Measurements from ENCODE around the gene SLC29A1. TPM values are rescaled to one million over a fixed set of nuclear protein-coding genes. Genes with fewer than 3 reads are reported as not detected.

SLC29A1 gene
- total RNA-seq, 1 donor = 4.4 TPM

DNA sequence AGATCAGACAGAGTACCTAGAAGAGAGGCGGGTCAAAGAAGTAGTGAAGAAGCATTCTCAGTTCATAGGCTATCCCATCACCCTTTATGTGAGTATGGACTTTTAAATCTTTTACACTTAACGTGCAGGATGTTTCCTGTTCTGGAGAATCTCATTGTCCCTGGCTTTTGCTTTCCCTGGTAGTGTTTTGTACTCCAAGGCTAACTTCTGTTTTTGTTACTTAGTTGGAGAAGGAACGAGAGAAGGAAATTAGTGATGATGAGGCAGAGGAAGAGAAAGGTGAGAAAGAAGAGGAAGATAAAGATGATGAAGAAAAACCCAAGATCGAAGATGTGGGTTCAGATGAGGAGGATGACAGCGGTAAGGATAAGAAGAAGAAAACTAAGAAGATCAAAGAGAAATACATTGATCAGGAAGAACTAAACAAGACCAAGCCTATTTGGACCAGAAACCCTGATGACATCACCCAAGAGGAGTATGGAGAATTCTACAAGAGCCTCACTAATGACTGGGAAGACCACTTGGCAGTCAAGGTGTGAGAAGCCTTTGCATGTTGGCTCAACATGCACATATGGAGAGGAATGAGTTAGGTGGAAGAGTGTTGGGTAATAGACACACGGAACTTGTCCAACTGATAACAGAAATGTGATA is 26.8 kb downstream of the SLC29A1 start:
- no peak overlapping the region for H3K4me3 ChIP-seq (ENCODE audit: low read length)
- H3K27me3 ChIP-seq (ENCODE audit: insufficient read depth, low read length) = no peaks in the 10 kb centered on the region
- H3K4me1 ChIP-seq (ENCODE audit: insufficient read depth, low read length) = peaks cover 28% of the 10 kb centered on the region
- no peaks in the 10 kb centered on the region for H3K9me3 ChIP-seq (ENCODE audit: low read depth, low read length)

DNA sequence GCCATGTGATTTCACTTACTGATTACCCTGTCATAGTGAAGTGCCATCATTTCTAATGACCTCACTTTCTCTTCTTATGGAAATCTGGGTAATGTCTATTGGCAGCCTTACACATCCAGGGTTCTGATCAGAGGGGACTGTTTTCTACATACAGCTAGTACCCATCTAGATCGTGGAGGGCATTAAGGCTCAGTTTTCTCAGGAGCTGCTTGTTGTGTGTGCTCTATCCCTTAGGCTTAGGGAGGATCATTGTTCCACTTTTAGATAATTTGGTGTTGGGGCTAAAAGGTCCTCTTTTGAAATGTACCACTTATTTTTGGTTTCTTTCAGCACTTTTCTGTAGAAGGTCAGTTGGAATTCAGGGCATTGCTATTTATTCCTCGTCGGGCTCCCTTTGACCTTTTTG is 27.3 kb downstream of the SLC29A1 start:
- H3K4me3 ChIP-seq (ENCODE audit: low read length) = no peak overlapping the region
- no peaks in the 10 kb centered on the region for H3K27me3 ChIP-seq (ENCODE audit: insufficient read depth, low read length)
- H3K4me1 ChIP-seq (ENCODE audit: insufficient read depth, low read length) = peaks cover 26% of the 10 kb centered on the region
- H3K9me3 ChIP-seq (ENCODE audit: low read depth, low read length) = no peaks in the 10 kb centered on the region

DNA sequence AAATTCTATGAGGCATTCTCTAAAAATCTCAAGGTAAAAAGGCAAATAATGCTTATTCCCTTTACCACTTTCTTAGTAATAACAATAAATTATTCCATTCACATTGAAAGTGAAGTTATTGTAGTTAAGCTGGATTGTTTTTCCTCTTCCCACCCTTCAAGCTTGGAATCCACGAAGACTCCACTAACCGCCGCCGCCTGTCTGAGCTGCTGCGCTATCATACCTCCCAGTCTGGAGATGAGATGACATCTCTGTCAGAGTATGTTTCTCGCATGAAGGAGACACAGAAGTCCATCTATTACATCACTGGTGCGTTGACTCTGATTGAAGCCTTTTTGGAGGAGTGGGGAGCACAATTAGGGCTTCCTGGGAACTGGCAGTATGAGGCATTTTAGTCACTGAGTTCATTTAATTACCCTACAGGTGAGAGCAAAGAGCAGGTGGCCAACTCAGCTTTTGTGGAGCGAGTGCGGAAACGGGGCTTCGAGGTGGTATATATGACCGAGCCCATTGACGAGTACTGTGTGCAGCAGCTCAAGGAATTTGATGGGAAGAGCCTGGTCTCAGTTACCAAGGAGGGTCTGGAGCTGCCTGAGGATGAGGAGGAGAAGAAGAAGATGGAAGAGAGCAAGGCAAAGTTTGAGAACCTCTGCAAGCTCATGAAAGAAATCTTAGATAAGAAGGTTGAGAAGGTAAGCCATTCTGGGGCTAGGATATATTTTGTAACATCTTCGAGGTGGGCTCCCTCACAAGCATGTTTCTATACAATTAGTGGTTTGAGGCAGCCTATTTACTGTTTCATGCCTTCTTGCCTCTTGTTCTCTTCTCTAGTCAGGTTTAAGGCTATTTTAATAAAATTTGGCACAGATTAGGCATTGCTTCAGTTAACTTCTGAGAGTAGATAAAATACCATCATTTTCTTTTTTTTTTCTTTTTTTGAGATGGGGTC is 28.5 kb downstream of the SLC29A1 start:
- Histone ChIP-seq H3K9me3 (ENCODE audit: low read depth, low read length) (no peaks in the 10 kb centered on the region), H3K4me3 (ENCODE audit: low read length) (no peak overlapping the region), H3K27me3 (ENCODE audit: insufficient read depth, low read length) (no peaks in the 10 kb centered on the region), H3K4me1 (ENCODE audit: insufficient read depth, low read length) (peaks cover 34% of the 10 kb centered on the region)

DNA sequence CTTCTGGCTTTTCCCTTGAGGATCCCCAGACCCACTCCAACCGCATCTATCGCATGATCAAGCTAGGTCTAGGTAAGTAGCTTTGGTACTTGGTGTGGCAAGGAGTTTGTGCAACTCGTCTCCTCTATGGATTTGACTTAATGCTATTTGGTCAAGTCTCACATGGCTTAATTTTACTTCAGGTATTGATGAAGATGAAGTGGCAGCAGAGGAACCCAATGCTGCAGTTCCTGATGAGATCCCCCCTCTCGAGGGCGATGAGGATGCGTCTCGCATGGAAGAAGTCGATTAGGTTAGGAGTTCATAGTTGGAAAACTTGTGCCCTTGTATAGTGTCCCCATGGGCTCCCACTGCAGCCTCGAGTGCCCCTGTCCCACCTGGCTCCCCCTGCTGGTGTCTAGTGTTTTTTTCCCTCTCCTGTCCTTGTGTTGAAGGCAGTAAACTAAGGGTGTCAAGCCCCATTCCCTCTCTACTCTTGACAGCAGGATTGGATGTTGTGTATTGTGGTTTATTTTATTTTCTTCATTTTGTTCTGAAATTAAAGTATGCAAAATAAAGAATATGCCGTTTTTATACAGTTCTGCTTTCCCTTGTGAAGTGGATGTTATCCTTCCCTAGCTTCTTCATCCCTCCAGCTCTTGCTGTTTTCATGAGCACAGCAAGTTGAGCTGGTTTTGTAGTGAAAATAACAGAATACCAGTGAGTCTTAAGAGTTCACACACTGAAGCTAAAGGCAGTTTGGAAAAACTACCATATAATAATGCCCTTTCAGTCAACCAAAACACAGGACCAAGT is 30.1 kb downstream of the SLC29A1 start:
- Histone ChIP-seq H3K4me3 (ENCODE audit: low read length) (no peak overlapping the region), H3K9me3 (ENCODE audit: low read depth, low read length) (no peaks in the 10 kb centered on the region), H3K27me3 (ENCODE audit: insufficient read depth, low read length) (no peaks in the 10 kb centered on the region), H3K4me1 (ENCODE audit: insufficient read depth, low read length) (peaks cover 36% of the 10 kb centered on the region)

DNA sequence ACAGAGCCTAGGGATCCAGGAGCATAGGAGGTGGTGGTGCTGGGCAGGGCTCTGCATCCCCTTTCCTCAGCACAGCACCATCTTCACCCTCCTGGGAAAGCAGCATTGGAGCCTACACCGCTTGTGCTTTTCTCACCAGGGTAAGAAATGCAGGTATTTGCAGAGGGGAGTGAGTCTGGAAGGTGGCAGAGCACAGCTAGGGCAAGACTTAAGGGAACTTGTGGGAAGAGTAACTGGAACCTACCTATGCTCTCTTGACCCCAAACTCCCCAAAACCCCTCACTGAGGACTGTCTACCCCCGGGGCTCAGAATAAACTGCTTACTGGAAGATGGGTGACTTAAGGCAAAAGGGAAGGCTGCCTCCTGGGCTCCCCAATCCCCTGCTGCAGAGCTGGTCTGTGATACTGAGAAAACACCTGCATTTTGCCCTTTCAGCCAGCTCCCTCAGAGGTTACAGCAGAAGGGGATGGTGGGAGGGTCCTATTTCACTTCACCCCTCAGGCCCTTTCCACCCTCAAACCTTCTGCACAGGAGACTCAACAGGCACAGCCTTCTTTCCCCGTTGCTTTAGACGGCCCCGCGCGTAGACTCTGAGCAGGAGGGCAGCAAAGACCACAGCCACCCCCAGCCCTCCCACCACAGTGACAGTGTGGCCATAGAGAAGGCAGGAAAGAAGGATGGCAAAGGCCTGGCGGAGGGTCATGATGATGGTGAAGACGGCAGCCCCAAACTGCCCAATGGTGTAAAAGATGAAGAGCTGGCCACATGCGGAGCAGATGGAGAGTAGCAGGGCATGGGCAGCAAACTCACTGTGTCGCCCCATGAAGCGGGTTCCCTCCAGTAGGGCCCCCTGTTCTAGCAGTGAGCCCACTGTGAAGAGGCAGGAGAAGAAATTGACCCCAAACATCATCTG is 31.1 kb downstream of the SLC29A1 start:
- peaks cover 35% of the 10 kb centered on the region for H3K4me1 ChIP-seq (ENCODE audit: insufficient read depth, low read length)
- H3K4me3 ChIP-seq (ENCODE audit: low read length) = no peak overlapping the region
- H3K9me3 ChIP-seq (ENCODE audit: low read depth, low read length) = no peaks in the 10 kb centered on the region
- H3K27me3 ChIP-seq (ENCODE audit: insufficient read depth, low read length) = no peaks in the 10 kb centered on the region

DNA sequence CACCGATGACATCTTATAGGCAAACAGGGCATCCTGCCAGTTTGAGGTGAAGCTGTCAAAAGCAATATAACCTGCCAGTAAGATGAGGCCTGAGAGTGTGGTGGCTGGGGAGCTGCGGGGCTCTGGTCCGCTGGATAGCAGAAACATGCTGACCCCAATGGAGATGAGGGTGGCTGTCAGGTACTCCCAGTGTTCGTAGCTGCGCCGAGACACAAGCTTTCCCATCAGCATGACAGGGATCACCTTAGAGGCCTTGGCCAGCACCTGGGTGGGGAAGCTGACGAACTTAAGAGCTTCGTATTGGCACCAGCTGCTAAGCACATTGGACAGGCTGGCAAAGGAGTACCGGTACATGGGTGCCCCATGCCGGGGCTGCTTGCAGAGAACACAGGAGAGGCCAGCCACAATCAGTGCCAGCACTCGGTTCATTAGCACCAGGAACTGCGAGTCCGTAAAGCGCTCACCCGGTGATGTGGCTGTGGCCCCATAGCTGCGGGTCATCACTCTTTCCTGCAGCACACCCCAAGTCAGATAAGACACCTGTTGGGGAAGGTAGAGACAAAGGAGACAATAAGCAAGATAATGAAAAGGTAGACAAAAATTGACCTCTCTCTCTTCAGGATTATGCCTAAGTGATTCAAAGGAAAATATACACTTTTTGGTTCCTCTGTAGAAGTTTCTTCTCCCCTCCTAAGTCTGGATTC is 31.9 kb downstream of the SLC29A1 start:
- no peak overlapping the region for H3K4me3 ChIP-seq (ENCODE audit: low read length)
- H3K9me3 ChIP-seq (ENCODE audit: low read depth, low read length) = no peaks in the 10 kb centered on the region
- no peaks in the 10 kb centered on the region for H3K27me3 ChIP-seq (ENCODE audit: insufficient read depth, low read length)
- peaks cover 39% of the 10 kb centered on the region for H3K4me1 ChIP-seq (ENCODE audit: insufficient read depth, low read length)

DNA sequence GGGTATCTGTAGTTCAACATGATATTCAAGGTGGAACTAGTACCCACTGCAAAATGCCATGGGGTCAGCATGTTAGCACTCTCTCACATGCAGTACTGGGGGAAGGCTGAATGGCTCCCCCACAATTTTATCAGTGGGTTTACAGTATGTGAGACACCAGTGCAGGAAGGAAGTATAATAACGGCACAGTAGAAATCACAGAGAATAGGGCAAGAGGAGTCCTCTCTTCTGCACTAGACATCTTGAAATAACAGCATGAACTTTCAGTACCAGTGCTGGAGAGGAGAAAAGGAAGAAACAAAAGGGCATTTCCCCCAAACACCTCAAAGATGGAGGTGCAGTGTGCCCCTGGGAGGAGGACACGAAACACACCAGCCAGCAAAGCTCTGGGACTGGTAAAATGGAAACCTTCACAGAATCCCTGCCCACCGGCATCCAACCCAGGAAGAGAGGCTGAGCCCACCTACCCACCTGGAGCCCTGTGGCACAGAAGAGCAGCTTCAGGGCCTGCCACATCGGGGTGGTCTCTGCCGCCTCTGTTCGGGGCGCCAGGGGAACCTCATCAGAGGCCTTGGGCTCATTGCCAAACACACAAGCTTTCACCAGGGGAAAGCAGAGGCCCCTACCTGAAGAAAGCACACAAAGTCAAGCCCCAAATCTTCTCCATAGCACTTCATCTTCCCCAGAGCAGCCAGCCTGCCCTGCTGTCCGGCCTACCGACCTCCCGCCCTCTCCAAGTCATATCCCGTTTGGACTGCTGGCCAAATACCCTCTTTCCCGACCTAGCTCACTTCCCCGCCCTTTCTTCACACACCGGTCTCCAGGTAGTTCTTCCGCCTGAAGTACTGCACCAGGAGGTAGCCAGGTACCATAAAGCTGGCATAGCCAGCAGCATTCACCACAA is 32.7 kb downstream of the SLC29A1 start:
- no peaks in the 10 kb centered on the region for H3K9me3 ChIP-seq (ENCODE audit: low read depth, low read length)
- peak overlapping the region; percentile 70 for H3K4me3 ChIP-seq (ENCODE audit: low read length)
- H3K27me3 ChIP-seq (ENCODE audit: insufficient read depth, low read length) = no peaks in the 10 kb centered on the region
- peaks cover 47% of the 10 kb centered on the region for H3K4me1 ChIP-seq (ENCODE audit: insufficient read depth, low read length)

DNA sequence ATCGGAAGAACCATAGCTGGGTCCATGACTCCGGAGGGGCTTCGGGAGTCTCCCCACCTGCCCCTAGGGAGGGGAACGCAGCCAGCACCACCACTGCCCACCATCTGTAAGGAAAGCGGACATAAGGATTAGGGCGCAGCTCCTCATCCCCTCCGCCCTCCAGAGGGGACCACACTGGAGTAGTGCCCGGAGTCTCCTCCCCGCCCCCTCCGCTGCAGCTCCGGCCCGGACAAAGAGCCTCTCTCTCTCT is 33.3 kb downstream of the SLC29A1 start:
- H3K27me3 ChIP-seq (ENCODE audit: insufficient read depth, low read length) = no peaks in the 10 kb centered on the region
- peaks cover 52% of the 10 kb centered on the region for H3K4me1 ChIP-seq (ENCODE audit: insufficient read depth, low read length)
- no peaks in the 10 kb centered on the region for H3K9me3 ChIP-seq (ENCODE audit: low read depth, low read length)
- peak overlapping the region; percentile 70 for H3K4me3 ChIP-seq (ENCODE audit: low read length)

DNA sequence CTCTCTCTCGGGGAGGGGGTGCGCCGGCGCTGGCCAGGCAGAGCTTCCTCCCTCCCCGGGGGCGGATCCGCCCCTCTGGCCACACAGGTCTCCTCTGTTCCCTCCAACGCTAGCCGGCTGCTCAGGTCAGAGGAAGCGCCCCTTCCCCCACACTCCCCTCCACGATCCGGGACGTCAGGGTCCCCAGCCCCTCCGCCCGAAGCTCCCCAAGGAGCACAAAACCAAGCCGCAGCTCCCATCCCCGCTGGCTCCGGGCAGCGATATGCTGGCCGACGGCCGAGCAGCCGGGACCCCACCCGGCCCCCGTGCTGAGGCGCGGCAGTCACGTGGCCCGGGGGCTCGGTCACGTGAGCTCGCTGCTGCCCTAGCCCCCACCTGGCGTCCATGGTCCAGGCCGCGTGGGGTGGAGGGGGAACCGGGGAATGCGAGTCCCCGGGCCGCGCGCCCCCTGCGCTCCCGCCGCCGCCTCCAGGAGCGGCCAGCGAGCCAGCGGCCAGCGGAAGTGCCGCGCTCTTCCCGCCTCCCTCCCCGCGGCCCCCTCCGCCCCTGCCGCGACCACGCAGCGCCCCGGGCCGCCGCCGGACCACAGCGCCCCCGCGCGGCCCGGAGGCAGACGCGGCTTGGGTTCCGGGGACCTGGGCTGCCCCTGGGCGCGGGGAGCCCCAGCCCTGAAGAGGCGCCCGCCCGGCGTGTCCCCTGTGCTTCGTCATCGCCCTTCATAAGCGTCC is 33.8 kb downstream of the SLC29A1 start, which contains the start of gene SLC35B2:
TSS of gene SLC35B2 (minus strand) at position 504 of the 728 bp plus-strand sequence. CDS start at position 386, 118 bp downstream.
- Histone ChIP-seq H3K4me1 (ENCODE audit: insufficient read depth, low read length) (peaks cover 57% of the 10 kb centered on the region), H3K9me3 (ENCODE audit: low read depth, low read length) (no peaks in the 10 kb centered on the region), H3K4me3 (ENCODE audit: low read length) (peak within 1 kb of the TSS; percentile 70), H3K27me3 (ENCODE audit: insufficient read depth, low read length) (no peaks in the 10 kb centered on the region)

DNA sequence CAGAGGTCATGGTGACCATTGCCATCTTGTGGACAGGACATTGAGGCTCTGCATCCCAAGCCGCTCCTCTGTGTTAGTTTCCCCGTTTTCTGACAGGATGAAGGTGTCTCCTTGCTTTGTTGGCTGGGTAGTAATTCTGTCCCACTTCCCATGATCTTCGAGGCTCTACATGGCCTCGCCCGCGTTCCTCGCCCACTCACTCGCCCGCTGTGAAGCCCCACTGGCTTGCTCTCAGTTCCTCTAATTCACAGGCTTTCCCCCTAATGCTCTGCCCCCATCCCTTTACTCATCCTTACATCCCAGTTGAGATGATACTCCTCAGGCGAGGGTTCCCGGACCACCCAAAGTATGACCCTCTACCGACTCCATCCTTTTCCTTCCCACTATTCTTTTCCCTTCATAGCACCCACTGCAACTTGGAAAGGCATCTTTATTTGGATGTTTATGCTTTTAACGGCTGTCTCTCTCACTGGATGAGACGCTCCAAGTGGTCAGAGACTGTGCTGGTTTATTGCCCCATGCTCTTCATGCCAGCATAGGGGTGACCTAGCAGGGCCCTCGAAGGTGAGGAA is 34.4 kb downstream of the SLC29A1 start:
- H3K9me3 ChIP-seq (ENCODE audit: low read depth, low read length) = no peaks in the 10 kb centered on the region
- H3K4me1 ChIP-seq (ENCODE audit: insufficient read depth, low read length) = peaks cover 63% of the 10 kb centered on the region
- H3K4me3 ChIP-seq (ENCODE audit: low read length) = peak overlapping the region; percentile 70
- no peaks in the 10 kb centered on the region for H3K27me3 ChIP-seq (ENCODE audit: insufficient read depth, low read length)

DNA sequence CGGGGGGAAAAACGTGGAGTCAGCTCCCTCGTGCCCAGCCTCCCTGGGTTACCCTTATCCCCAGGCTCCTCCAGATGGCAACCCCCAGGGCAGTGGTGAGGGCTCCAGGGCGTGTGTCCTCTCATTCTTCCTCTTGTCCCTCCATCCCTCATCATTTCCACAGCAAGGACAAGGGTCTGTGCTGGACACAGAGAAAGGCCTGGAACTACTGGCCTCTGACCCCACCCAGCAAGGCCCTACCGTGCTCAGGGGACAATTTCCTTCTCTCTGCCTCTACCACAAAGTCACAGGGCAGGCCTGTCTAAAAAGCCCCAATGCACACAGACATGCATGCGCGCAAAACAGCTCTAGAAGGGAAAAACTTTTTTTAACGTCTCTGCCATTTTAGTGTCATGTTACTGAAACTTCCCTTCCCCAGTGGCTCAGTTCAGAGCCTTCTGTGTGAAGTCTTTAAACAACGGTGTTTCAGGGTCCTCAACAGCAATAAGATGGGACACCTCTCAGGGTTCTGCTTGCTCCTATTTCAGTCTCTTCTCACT is 35.0 kb downstream of the SLC29A1 start:
- Histone ChIP-seq H3K27me3 (ENCODE audit: insufficient read depth, low read length) (no peaks in the 10 kb centered on the region), H3K4me1 (ENCODE audit: insufficient read depth, low read length) (peaks cover 69% of the 10 kb centered on the region), H3K9me3 (ENCODE audit: low read depth, low read length) (no peaks in the 10 kb centered on the region), H3K4me3 (ENCODE audit: low read length) (no peak overlapping the region)

DNA sequence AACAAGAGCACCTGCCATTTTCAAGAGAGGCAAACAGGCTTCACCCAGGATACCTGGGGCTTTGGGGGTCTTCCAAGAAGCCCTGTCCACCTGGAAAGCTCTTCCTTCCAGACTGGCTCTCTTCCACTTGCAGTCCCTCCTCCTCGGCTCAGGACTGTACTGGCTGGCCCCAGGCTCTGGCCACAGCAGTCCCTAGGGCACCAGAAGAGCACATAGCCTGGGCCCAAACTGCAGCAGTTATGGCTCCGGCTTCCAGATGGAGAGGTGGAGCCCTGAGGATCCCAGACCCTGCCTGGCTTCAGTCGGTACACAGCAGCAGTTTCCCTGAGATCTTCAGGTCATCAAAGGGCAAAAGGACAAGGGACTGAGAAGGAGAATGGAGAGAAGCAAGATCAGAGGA is 35.5 kb downstream of the SLC29A1 start:
- Histone ChIP-seq H3K27me3 (ENCODE audit: insufficient read depth, low read length) (no peaks in the 10 kb centered on the region), H3K4me3 (ENCODE audit: low read length) (no peak overlapping the region), H3K4me1 (ENCODE audit: insufficient read depth, low read length) (peaks cover 74% of the 10 kb centered on the region), H3K9me3 (ENCODE audit: low read depth, low read length) (no peaks in the 10 kb centered on the region)
